Karpas-422 (cell line): Measurements from ENCODE around the gene SEH1L. TPM values are rescaled to one million over a fixed set of nuclear protein-coding genes. Genes with fewer than 3 reads are reported as not detected.

Experiments
- DNase-seq: peaks from one replicate; pipeline ENCODE4 v3.0.0-alpha.2; 2015
- H2AFZ ChIP-seq: fragments of 200-600 bp; sonication (generic); 2 replicates; pipeline ENCODE4 v1.6.1; 2014; ENCODE audit warnings: antibody characterized with exemption, low read length, mixed read lengths
- H3K27ac ChIP-seq: fragments of 200-600 bp; sonication (generic); 2 replicates; pipeline ENCODE4 v1.5.1; 2014; ENCODE audit warnings: mild to moderate bottlenecking, low read length, moderate library complexity
- H3K27me3 ChIP-seq: fragments of 200-600 bp; sonication (generic); 2 replicates; pipeline ENCODE4 v1.6.1; 2014; ENCODE audit warnings: low read length, mixed read lengths
- H3K36me3 ChIP-seq: fragments of 200-600 bp; sonication (generic); 2 replicates; pipeline ENCODE4 v1.6.1; 2014; ENCODE audit warnings: low read length, mixed read lengths; ENCODE audit not compliant: insufficient read depth
- H3K4me1 ChIP-seq: fragments of 200-600 bp; sonication (generic); 2 replicates; pipeline ENCODE4 v1.6.1; 2014; ENCODE audit warnings: mild to moderate bottlenecking, low read length, mixed read lengths
- H3K4me2 ChIP-seq: fragments of 200-600 bp; sonication (generic); 2 replicates; pipeline ENCODE4 v1.6.1; 2014; ENCODE audit warnings: low read length, low read depth, mild to moderate bottlenecking; ENCODE audit not compliant: poor library complexity, severe bottlenecking
- H3K4me3 ChIP-seq: fragments of 200-600 bp; sonication (generic); 2 replicates; pipeline ENCODE4 v1.5.1; 2014; ENCODE audit warnings: mild to moderate bottlenecking, antibody characterized with exemption, low read length, mixed read lengths
- H3K79me2 ChIP-seq: fragments of 200-600 bp; sonication (generic); 2 replicates; pipeline ENCODE4 v1.6.1; 2014; ENCODE audit warnings: mild to moderate bottlenecking, low read length, mixed read lengths
- H3K9ac ChIP-seq: fragments of 200-600 bp; sonication (generic); 2 replicates; pipeline ENCODE4 v1.6.0; 2014; ENCODE audit warnings: low read length
- H3K9me2 ChIP-seq: fragments of 200-600 bp; sonication (generic), shearing (Covaris generic); replicated peaks from 2 replicates; pipeline ENCODE4 v1.6.0; 2014; ENCODE audit warnings: mild to moderate bottlenecking, low read length, moderate library complexity; ENCODE audit not compliant: insufficient read depth
- H3K9me3 ChIP-seq: fragments of 300-700, 200-600 bp; sonication (generic); 2 replicates; pipeline ENCODE4 v1.6.1; 2014; ENCODE audit warnings: low read length, mixed read lengths
- H4K20me1 ChIP-seq: fragments of 200-600 bp; sonication (generic); 2 replicates; pipeline ENCODE4 v1.6.1; 2014; ENCODE audit warnings: mild to moderate bottlenecking, antibody characterized with exemption, low read length, low read depth; ENCODE audit not compliant: insufficient read depth
- total RNA-seq: library from RNA; depleted of rRNA; stranded (reverse); fragments of >200 nt; shearing (Covaris generic); gene quantifications from 2 replicates; pipeline ENCODE4 v1.2.3, GENCODE V29; 2014; ENCODE audit warnings: low replicate concordance

SEH1L gene
- total RNA-seq, 1 experiment from 2014 or later = 64.4 TPM

GRCh38 chr18:12930376-12930775 is 17.4 kb upstream of the SEH1L start:
- no peak overlapping the region for H2AFZ ChIP-seq
- no peak for DNase-seq
- no peaks in the 10 kb centered on the region for H3K9me3 ChIP-seq
- H3K79me2 ChIP-seq = no peaks in the 10 kb centered on the region
- no peaks in the 10 kb centered on the region for H3K36me3 ChIP-seq
- H3K4me3 ChIP-seq = no peak overlapping the region
- H3K27ac ChIP-seq = no peak overlapping the region
- H3K4me2 ChIP-seq = no peak overlapping the region
- H4K20me1 ChIP-seq = no peaks in the 10 kb centered on the region
- no peaks in the 10 kb centered on the region for H3K9me2 ChIP-seq
- no peak overlapping the region for H3K9ac ChIP-seq
- no peaks in the 10 kb centered on the region for H3K27me3 ChIP-seq
- H3K4me1 ChIP-seq = no peaks in the 10 kb centered on the region; the same call in 1 of the 2 replicates

- Histone ChIP-seq H3K27ac (no peak overlapping the region), H3K9me3 (no peaks in the 10 kb centered on the region), H3K9me2 (no peaks in the 10 kb centered on the region), H3K9ac (no peak overlapping the region), H3K4me1 (no peaks in the 10 kb centered on the region; the same call in 1 of the 2 replicates), H2AFZ (no peak overlapping the region), H3K4me3 (no peak overlapping the region), H3K79me2 (no peaks in the 10 kb centered on the region), H3K36me3 (no peaks in the 10 kb centered on the region), H3K4me2 (no peak overlapping the region), H3K27me3 (no peaks in the 10 kb centered on the region), H4K20me1 (no peaks in the 10 kb centered on the region)
- DNase-seq = no peak
Observed at GRCh38 chr18:12930908-12931307, 16.9 kb upstream of the SEH1L start.

- no peak for DNase-seq
- Histone ChIP-seq H3K9me3 (no peaks in the 10 kb centered on the region), H3K9me2 (no peaks in the 10 kb centered on the region), H2AFZ (no peak overlapping the region), H3K4me3 (no peak overlapping the region), H3K36me3 (no peaks in the 10 kb centered on the region), H3K79me2 (no peaks in the 10 kb centered on the region), H3K4me1 (no peaks in the 10 kb centered on the region; the same call in 1 of the 2 replicates), H3K4me2 (no peak overlapping the region), H3K9ac (no peak overlapping the region), H3K27ac (no peak overlapping the region), H3K27me3 (no peaks in the 10 kb centered on the region; the same call in 1 of the 2 replicates), H4K20me1 (no peaks in the 10 kb centered on the region)
Observed at GRCh38 chr18:12933327-12933726, 14.5 kb upstream of the SEH1L start.

GRCh38 chr18:12934454-12935071 is 13.2 kb upstream of the SEH1L start:
- no peak overlapping the region for H3K4me3 ChIP-seq
- H2AFZ ChIP-seq = no peak overlapping the region
- H3K36me3 ChIP-seq = no peaks in the 10 kb centered on the region
- no peaks in the 10 kb centered on the region for H3K9me2 ChIP-seq
- H3K79me2 ChIP-seq = no peaks in the 10 kb centered on the region
- H4K20me1 ChIP-seq = no peaks in the 10 kb centered on the region
- H3K27ac ChIP-seq = no peak overlapping the region
- no peaks in the 10 kb centered on the region for H3K9me3 ChIP-seq
- no peak overlapping the region for H3K4me2 ChIP-seq
- H3K4me1 ChIP-seq = no peaks in the 10 kb centered on the region; the same call in 1 of the 2 replicates
- peak; percentile 88 for DNase-seq
- no peaks in the 10 kb centered on the region; the same call in 1 of the 2 replicates for H3K27me3 ChIP-seq
- no peak overlapping the region for H3K9ac ChIP-seq

GRCh38 chr18:12939162-12939561 is 8.6 kb upstream of the SEH1L start:
- Histone ChIP-seq H3K9me3 (no peaks in the 10 kb centered on the region), H3K4me3 (no peak overlapping the region), H3K27ac (no peak overlapping the region), H4K20me1 (no peaks in the 10 kb centered on the region), H2AFZ (no peak overlapping the region), H3K36me3 (no peaks in the 10 kb centered on the region), H3K4me1 (no peaks in the 10 kb centered on the region), H3K4me2 (no peak overlapping the region), H3K79me2 (no peaks in the 10 kb centered on the region), H3K9ac (no peak overlapping the region), H3K27me3 (no peaks in the 10 kb centered on the region; the same call in 1 of the 2 replicates), H3K9me2 (no peaks in the 10 kb centered on the region)
- no peak for DNase-seq

GRCh38 chr18:12943215-12943614 is 4.6 kb upstream of the SEH1L start:
- Histone ChIP-seq H3K27me3 (no peaks in the 10 kb centered on the region), H3K4me1 (peaks cover 10% of the 10 kb centered on the region), H3K9ac (no peak overlapping the region), H4K20me1 (no peaks in the 10 kb centered on the region), H3K36me3 (no peaks in the 10 kb centered on the region), H2AFZ (no peak overlapping the region), H3K4me3 (no peak overlapping the region), H3K4me2 (no peak overlapping the region), H3K27ac (no peak overlapping the region), H3K9me3 (no peaks in the 10 kb centered on the region), H3K79me2 (no peaks in the 10 kb centered on the region; the same call in 1 of the 2 replicates), H3K9me2 (no peaks in the 10 kb centered on the region)
- no peak for DNase-seq

GRCh38 chr18:12944709-12945108 is 3.1 kb upstream of the SEH1L start:
- Histone ChIP-seq H3K9me3 (no peaks in the 10 kb centered on the region), H3K4me3 (no peak overlapping the region), H3K9ac (no peak overlapping the region), H3K4me2 (no peak overlapping the region), H2AFZ (no peak overlapping the region), H3K36me3 (no peaks in the 10 kb centered on the region), H3K79me2 (peaks cover 14% of the 10 kb centered on the region), H3K27me3 (no peaks in the 10 kb centered on the region), H4K20me1 (no peaks in the 10 kb centered on the region), H3K27ac (no peak overlapping the region), H3K4me1 (peaks cover 22% of the 10 kb centered on the region), H3K9me2 (no peaks in the 10 kb centered on the region)
- no peak for DNase-seq

GRCh38 chr18:12946549-12947284 is 1.1 kb upstream of the SEH1L start:
- H3K4me1 ChIP-seq = peaks cover 30% of the 10 kb centered on the region
- H3K9ac ChIP-seq = peak overlapping the region; percentile 87
- peaks cover 34% of the 10 kb centered on the region for H3K79me2 ChIP-seq
- peak overlapping the region; percentile 98 for H3K4me3 ChIP-seq
- peak overlapping the region; percentile 63; the same call in 1 of the 2 replicates for H3K27ac ChIP-seq
- H3K36me3 ChIP-seq = peaks cover 7% of the 10 kb centered on the region; the same call in 1 of the 2 replicates
- no peaks in the 10 kb centered on the region for H3K27me3 ChIP-seq
- no peaks in the 10 kb centered on the region for H4K20me1 ChIP-seq
- H3K9me2 ChIP-seq = no peaks in the 10 kb centered on the region
- H2AFZ ChIP-seq = peak overlapping the region; percentile 99
- H3K9me3 ChIP-seq = no peaks in the 10 kb centered on the region
- peak overlapping the region; percentile 99 for H3K4me2 ChIP-seq
- peak; percentile 52 for DNase-seq
